A549 treated with AZD9567 at 1 μM for 4 hours (cell line): Measurements from ENCODE around the gene RANBP1. TPM values are rescaled to one million over a fixed set of nuclear protein-coding genes. Genes with fewer than 3 reads are reported as not detected.

Source experiments
- total RNA-seq: library from RNA; stranded (reverse); fragments of 200-300 nt; extraction: Qiagen RNA extraction; gene quantifications from 5 replicates; pipeline ENCODE4 v1.2.3, GENCODE V29; 2022; ENCODE audit not compliant: insufficient read depth

RANBP1 gene
- 271 to 295 TPM (median 290 TPM) in 5 replicates for total RNA-seq

DNA sequence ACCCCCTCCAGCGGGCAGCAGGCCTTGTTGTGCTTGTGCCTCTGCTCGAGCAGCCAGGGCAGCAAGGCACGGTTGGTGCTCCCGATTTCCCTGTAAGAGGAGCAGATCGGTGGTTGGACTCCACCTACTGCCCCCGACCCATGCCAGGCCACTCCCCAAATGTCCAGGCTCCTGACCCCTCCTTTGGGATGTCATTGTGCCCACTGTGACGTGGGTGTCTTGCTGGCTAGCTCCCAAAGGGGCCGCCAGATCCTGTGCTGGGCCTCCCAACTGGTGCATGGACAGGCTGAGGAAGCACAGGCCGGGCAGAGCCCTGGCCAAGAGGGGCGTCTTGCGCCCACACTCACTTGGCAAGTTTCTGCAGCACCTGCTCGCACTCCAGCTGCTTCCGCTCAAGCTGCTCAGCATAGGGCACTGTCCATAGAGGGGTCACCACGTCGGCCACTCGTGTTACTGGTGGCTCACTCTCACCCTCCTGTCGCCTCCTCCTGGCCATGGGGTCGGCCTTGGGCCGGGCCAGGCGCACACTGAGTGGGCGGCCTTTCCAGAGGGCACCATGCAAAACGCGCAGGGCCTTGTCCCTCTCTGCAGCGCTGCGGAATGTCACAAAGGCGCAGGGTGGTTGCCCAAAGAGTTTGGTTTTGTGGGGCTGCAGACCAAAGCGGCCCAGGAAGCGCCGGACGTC lies at the start of gene RANBP1:
Gene RANBP1, plus strand, starts transcription at position 414 of the 685 bp plus-strand sequence. Its CDS starts 81 bp downstream, at position 495.

GRCh38 chr22:20079745-20080444 lies 36.0 kb upstream of the RANBP1 start, which contains the start of gene DGCR8:
TSS of gene DGCR8 (plus strand) at chr22:20080241. CDS start at chr22:20085964, 5,723 bp downstream.

DNA sequence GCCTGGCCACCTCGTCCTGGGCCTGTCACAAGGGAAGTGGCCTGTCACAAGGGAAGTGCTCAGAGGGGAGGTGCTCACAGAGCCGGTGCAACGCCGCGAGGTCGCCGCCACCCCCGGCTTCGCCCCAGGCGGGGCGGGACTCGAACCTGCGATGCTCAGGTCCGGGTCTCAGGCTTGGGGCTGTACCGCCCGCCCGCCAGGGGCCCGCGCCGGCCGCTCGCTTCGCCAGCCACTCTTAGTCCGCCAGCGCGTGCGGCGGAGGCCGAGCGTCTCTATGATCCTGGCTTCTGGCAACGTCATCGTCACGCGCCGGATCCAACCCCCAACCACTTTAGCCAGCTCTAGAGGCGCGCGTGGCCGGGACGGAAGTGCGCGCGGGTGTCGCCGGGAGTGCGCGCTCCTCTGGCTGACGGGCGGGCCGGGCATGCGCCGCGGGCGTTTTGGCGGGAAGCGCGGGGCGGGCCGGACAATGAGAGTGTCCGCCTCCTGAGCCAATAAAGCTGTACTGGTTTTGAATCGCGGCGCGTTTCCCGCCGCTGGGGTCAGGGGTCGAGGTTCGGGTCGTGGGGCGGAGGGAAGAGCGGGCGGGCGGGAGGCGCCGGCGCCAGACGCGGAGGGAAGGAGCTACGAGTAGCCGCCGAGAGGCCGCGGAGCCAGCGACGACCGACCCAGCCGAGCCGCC lies 1.2 kb downstream of the RANBP1 start, which contains the start of gene TRMT2A:
Gene TRMT2A, minus strand, starts transcription at position 276 of the 682 bp plus-strand sequence. CDS start 320 bp downstream, outside the sequence.

DNA sequence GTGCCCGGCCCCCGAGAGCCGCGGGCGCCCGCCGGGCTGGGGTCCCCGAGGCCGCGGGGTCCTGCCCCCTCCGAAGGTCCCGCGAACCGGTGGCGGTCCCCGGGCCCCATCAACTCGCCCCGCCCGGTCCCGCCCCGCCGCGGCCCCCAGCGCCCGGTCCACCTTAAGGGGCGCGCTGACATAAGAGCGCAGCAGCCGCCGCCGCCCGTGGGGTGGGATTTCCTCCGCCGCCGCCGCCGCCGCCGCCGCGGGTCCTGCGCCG lies 15.6 kb downstream of the RANBP1 start, which contains the start of gene ZDHHC8:
Gene ZDHHC8, plus strand, starts transcription at position 208 of the 262 bp plus-strand sequence. CDS start 144 bp downstream, outside the sequence.

GRCh38 chr22:20150381-20151275 lies 34.7 kb downstream of the RANBP1 start, which contains the start of gene CCDC188:
TSS of gene CCDC188 (minus strand) at chr22:20151055. CDS start at chr22:20150986, 69 bp downstream.

Other genes starting within 250 kb of the RANBP1 start
- 130 to 161 TPM (median 156 TPM) in 5 replicates for gene COMT, start 174.3 kb upstream of the RANBP1 start, total RNA-seq
- 26.8 to 36.4 TPM (median 33.5 TPM) in 5 replicates for gene TXNRD2, start 174.3 kb upstream of the RANBP1 start, total RNA-seq
- 1.5 to 2.9 TPM (median 2.7 TPM) in 5 replicates for gene ARVCF, start 99.3 kb upstream of the RANBP1 start, total RNA-seq
- gene TANGO2, start 95.0 kb upstream of the RANBP1 start, total RNA-seq, result 13.3 to 21.1 TPM (median 13.6 TPM) in 5 replicates
- gene DGCR8, start 35.9 kb upstream of the RANBP1 start, total RNA-seq, result 18.4 to 21.3 TPM (median 20.6 TPM) in 5 replicates
- 23.5 to 29.5 TPM (median 27.0 TPM) in 5 replicates for gene TRMT2A, start 1.1 kb downstream of the RANBP1 start, total RNA-seq
- 29.2 to 42.3 TPM (median 40.1 TPM) in 5 replicates for gene ZDHHC8, start 15.7 kb downstream of the RANBP1 start, total RNA-seq
- not detected in 5 replicates for gene CCDC188, start 35.0 kb downstream of the RANBP1 start, total RNA-seq
- gene RTN4R, start 152.2 kb downstream of the RANBP1 start, total RNA-seq, result 9.3 to 16.2 TPM (median 14.8 TPM) in 5 replicates
- 26.5 to 47.9 TPM (median 44.8 TPM) in 5 replicates for gene DGCR6L, start 204.0 kb downstream of the RANBP1 start, total RNA-seq